Transverse colon (tissue), 3 donors: Measurements from ENCODE around the gene MDFIC.

Source experiments
- EP300 ChIP-seq: sonication (generic); formaldehyde crosslinking; IDR thresholded peaks from one replicate; pipeline ENCODE4 v1.6.1; 2017; ENCODE audit warnings: antibody characterized with exemption, low read depth
- POLR2A ChIP-seq: fragments of 450-650 bp; IDR thresholded peaks from one replicate; pipeline ENCODE4 v1.6.1; 2016; ENCODE audit warnings: antibody characterized with exemption, mild to moderate bottlenecking, moderate library complexity
- TF ChIP-seq, protein P1 (sequence below), 5 experiments: fragments of 200-600 bp in 3 of 5; fragments of 450-650 bp in 2 of 5; sonication (generic) in 3 of 5; IDR thresholded peaks; 1 replicate in 2 of 5; 2 replicates in 3 of 5; pipeline ENCODE4 v1.5.1; 2016 to 2017; ENCODE audit warnings: antibody characterized with exemption in 5 of 5, inconsistent platforms in 3 of 5, mild to moderate bottlenecking in 2 of 5, moderate library complexity in 1 of 5

DNA sequence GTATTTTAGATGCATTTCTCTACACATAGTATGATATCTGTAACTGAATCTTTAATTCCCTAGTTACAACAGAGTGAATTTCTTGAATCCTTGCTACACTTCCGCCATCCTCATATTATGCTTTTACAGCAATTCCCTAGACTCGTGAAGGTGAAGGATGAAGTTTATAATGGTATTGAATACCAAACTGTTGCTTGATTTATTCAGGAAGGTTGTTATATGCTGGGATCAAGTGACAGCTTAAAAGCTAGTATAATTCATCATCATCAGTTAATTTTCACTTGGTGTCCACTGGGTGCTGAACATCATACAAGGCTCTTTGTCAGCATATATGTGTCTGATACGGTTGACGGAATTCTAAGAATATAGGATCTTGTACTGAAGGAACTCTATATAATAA lies 47.2 kb downstream of the MDFIC start:
- TF ChIP-seq, protein P1, sequence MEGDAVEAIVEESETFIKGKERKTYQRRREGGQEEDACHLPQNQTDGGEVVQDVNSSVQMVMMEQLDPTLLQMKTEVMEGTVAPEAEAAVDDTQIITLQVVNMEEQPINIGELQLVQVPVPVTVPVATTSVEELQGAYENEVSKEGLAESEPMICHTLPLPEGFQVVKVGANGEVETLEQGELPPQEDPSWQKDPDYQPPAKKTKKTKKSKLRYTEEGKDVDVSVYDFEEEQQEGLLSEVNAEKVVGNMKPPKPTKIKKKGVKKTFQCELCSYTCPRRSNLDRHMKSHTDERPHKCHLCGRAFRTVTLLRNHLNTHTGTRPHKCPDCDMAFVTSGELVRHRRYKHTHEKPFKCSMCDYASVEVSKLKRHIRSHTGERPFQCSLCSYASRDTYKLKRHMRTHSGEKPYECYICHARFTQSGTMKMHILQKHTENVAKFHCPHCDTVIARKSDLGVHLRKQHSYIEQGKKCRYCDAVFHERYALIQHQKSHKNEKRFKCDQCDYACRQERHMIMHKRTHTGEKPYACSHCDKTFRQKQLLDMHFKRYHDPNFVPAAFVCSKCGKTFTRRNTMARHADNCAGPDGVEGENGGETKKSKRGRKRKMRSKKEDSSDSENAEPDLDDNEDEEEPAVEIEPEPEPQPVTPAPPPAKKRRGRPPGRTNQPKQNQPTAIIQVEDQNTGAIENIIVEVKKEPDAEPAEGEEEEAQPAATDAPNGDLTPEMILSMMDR (IDR thresholded peaks at IDR 0.05) = no peak
- TF ChIP-seq POLR2A (no peak), EP300 (no peak)
